ENCODE data around the gene IRX2.

IRX2 gene

GRCh38 chr5:2748179-2748860, 3.2 kb downstream of the IRX2 start:
- Histone ChIP-seq H3K36me3 (ENCODE audit: insufficient read depth, low read length) (peaks cover 58% of the 10 kb centered on the region), H3K27ac (ENCODE audit: low read depth, low read length) (no peak overlapping the region), H3K4me1 (ENCODE audit: insufficient read depth, low read length) (peaks cover 41% of the 10 kb centered on the region), H3K9me3 (ENCODE audit: insufficient read depth, low read depth, low read length) (no peaks in the 10 kb centered on the region), H3K4me3 (ENCODE audit: low read length) (peak overlapping the region; percentile 14; the same call in 1 of the 2 replicates), H3K27me3 (ENCODE audit: insufficient read depth, low read length) (peaks cover 43% of the 10 kb centered on the region), H3K9ac (ENCODE audit: low read depth, low read length) (no peak overlapping the region)
- 94% methylated on average over 86 of the region's 86 CpGs for WGBS

- Histone ChIP-seq H3K9ac (ENCODE audit: low read depth, low read length) (no peak overlapping the region), H3K9me3 (ENCODE audit: insufficient read depth, low read depth, low read length) (no peaks in the 10 kb centered on the region), H3K4me1 (ENCODE audit: insufficient read depth, low read length) (peaks cover 45% of the 10 kb centered on the region), H3K36me3 (ENCODE audit: insufficient read depth, low read length) (peaks cover 61% of the 10 kb centered on the region), H3K4me3 (ENCODE audit: low read length) (peak overlapping the region; percentile 14), H3K27me3 (ENCODE audit: insufficient read depth, low read length) (peaks cover 43% of the 10 kb centered on the region), H3K27ac (ENCODE audit: low read depth, low read length) (no peak overlapping the region; the same call in 1 of the 2 replicates)
- 90% methylated on average over 26 of the region's 26 CpGs for WGBS
Measured at GRCh38 chr5:2747363-2748162, 3.9 kb downstream of the IRX2 start.

- no peak overlapping the region for H3K4me3 ChIP-seq (ENCODE audit: low read length)
- peaks cover 47% of the 10 kb centered on the region for H3K27me3 ChIP-seq (ENCODE audit: insufficient read depth, low read length)
- no peak overlapping the region for H3K9ac ChIP-seq (ENCODE audit: low read depth, low read length)
- no peak overlapping the region for H3K27ac ChIP-seq (ENCODE audit: low read depth, low read length)
- H3K4me1 ChIP-seq (ENCODE audit: insufficient read depth, low read length), result peaks cover 46% of the 10 kb centered on the region
- 84% methylated on average over 3 of the region's 3 CpGs for WGBS
- H3K36me3 ChIP-seq (ENCODE audit: insufficient read depth, low read length), result peaks cover 66% of the 10 kb centered on the region
- H3K9me3 ChIP-seq (ENCODE audit: insufficient read depth, low read depth, low read length), result no peaks in the 10 kb centered on the region
Measured at GRCh38 chr5:2746561-2747032, 4.9 kb downstream of the IRX2 start.

DNA sequence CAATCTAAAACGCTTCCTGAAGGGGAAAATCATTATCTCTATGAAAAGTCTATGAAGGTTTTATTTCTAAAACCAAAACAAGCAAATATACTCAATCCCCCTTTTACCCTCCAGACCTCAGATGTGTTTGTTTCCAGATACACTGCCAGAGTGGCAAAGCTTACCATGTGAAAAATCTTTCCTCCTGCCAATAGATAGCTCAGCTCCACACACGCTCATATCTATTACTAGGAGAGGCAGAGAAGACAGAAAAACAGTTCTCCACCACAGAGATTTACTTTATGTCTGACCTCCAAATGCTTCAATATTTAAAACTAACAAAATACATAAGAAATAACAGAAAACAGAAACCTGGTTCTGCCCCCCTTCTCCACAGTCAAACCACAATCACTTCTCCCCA, 7.0 kb downstream of the IRX2 start:
- Histone ChIP-seq H3K4me3 (ENCODE audit: low read length) (no peak overlapping the region), H3K4me1 (ENCODE audit: insufficient read depth, low read length) (peaks cover 51% of the 10 kb centered on the region), H3K27ac (ENCODE audit: low read depth, low read length) (no peak overlapping the region), H3K9me3 (ENCODE audit: insufficient read depth, low read depth, low read length) (no peaks in the 10 kb centered on the region), H3K36me3 (ENCODE audit: insufficient read depth, low read length) (peaks cover 65% of the 10 kb centered on the region), H3K27me3 (ENCODE audit: insufficient read depth, low read length) (peaks cover 63% of the 10 kb centered on the region), H3K9ac (ENCODE audit: low read depth, low read length) (no peak overlapping the region)
- WGBS, result 85% methylated on average over 1 of the region's 2 CpGs

GRCh38 chr5:2742921-2743679, 8.4 kb downstream of the IRX2 start:
- H3K9ac ChIP-seq (ENCODE audit: low read depth, low read length), result no peak overlapping the region
- H3K9me3 ChIP-seq (ENCODE audit: insufficient read depth, low read depth, low read length), result no peaks in the 10 kb centered on the region
- peak overlapping the region; percentile 34 for H3K4me3 ChIP-seq (ENCODE audit: low read length)
- WGBS, result 60% methylated on average over 50 of the region's 55 CpGs
- H3K36me3 ChIP-seq (ENCODE audit: insufficient read depth, low read length), result peaks cover 53% of the 10 kb centered on the region
- no peak overlapping the region; the same call in 1 of the 2 replicates for H3K27ac ChIP-seq (ENCODE audit: low read depth, low read length)
- peaks cover 72% of the 10 kb centered on the region for H3K27me3 ChIP-seq (ENCODE audit: insufficient read depth, low read length)
- H3K4me1 ChIP-seq (ENCODE audit: insufficient read depth, low read length), result peaks cover 52% of the 10 kb centered on the region

DNA sequence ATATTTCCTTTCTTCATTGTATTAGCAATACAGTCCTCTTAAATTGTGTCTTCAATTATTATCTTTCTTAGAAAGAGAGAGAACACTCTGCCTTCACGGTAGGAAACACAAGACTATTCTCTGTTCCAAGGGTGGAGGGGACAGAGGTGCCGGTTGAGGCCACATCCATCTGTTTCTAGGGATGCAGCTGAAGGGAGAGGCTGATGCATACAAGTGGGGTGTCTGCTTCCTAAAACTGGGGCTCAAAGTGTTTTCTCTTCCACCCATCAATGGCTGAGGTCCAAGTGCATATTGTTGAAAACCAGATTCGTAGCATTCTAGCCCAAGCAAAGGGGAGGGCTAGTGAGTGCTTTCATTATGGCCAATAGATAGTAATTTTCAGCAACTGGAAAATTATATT, 9.5 kb downstream of the IRX2 start:
- peaks cover 46% of the 10 kb centered on the region for H3K4me1 ChIP-seq (ENCODE audit: insufficient read depth, low read length)

DNA sequence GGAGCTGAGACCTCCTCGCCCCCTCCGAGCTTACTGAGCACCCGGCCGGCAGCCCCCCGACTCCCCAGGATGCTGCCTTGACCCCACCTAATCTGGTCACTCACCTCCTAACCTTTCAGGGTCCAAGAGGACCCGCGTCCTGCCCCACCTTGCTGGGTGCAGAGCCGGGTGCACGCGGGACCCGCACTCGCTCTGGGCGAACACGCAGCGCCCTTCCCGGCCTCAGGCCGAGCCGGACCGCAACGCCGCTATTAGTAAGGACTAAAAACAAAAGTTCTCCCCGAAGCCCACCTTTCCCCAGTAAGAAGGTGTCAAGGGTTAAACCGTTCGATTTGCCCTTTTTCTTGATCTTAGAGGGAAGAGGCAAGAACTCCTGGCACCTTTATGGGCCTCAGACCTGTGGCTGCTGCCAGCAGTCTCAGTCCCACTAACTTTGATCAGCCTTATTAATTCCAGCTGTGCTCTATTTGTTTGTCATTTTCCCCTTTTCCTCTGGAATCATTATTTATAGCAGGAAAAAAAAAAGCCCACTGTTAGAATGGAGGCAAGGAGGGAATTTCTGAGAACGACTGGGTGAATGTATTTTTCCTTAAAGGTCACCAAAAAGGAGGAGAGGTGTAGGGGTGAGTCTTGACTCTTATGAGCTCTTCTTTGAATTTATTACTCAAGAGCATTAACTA, 10.5 kb downstream of the IRX2 start:
- H3K27ac ChIP-seq (ENCODE audit: low read depth, low read length), result no peak overlapping the region; the same call in 1 of the 2 replicates
- peaks cover 41% of the 10 kb centered on the region for H3K4me1 ChIP-seq (ENCODE audit: insufficient read depth, low read length)
- H3K27me3 ChIP-seq (ENCODE audit: insufficient read depth, low read length), result peaks cover 87% of the 10 kb centered on the region
- H3K4me3 ChIP-seq (ENCODE audit: low read length), result peak overlapping the region; percentile 50; the same call in 1 of the 2 replicates
- no peak overlapping the region for H3K9ac ChIP-seq (ENCODE audit: low read depth, low read length)
- WGBS, result 20% methylated on average over 25 of the region's 25 CpGs
- peaks cover 32% of the 10 kb centered on the region for H3K36me3 ChIP-seq (ENCODE audit: insufficient read depth, low read length)
- H3K9me3 ChIP-seq (ENCODE audit: insufficient read depth, low read depth, low read length), result no peaks in the 10 kb centered on the region

More for the DNA sequence above, 9.5 kb downstream of the IRX2 start:
- Histone ChIP-seq H3K36me3 (ENCODE audit: insufficient read depth, low read length) (peaks cover 42% of the 10 kb centered on the region), H3K4me3 (ENCODE audit: low read length) (no peak overlapping the region), H3K27me3 (ENCODE audit: insufficient read depth, low read length) (peaks cover 84% of the 10 kb centered on the region), H3K27ac (ENCODE audit: low read depth, low read length) (no peak overlapping the region), H3K9me3 (ENCODE audit: insufficient read depth, low read depth, low read length) (no peaks in the 10 kb centered on the region), H3K9ac (ENCODE audit: low read depth, low read length) (no peak overlapping the region)
- 60% methylated on average over 3 of the region's 3 CpGs for WGBS

DNA sequence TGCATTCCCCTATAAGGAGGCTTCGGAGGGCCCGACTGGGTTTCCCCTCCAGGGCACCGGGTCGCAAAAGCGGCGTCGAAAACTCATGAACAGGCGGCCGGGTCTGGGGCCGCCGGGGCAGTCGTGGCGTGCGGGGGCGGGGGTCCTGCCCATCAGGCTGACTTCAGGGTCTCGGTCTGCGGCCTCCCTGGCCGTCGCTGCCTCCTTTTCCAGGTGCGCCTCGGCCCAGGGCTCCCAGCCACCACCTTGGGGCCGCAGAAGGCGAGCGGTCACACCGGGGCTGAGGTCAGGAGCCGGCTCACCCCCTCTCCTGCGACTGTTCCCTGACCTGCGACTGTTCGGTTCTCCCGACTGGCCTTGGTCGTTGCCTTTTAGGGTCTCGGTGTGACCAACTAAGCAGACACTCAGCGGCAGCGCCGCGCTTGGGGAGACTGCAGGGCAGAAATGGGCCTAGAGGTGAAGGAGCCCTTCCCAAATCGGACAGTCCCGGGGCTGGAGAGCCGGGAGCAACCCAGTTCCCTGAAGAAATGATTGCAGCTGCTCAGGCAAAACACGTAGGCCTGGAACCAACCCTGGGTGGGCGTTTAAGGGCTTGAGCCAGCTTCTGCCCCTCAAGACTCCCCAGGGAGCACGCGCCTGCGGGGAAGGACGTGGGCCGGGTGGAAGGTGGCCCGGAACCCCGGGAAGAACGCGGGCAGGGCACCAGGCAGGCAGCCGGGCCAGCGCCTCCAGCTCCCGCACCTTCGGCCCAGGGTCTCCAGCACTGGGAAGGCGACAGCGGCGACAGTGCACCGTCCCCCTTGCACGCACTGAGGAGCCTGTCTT, 11.2 kb downstream of the IRX2 start:
- WGBS, result 9% methylated on average over 59 of the region's 59 CpGs
- peaks cover 86% of the 10 kb centered on the region for H3K27me3 ChIP-seq (ENCODE audit: insufficient read depth, low read length)

GRCh38 chr5:2739360-2740050, 12.0 kb downstream of the IRX2 start:
- 1% methylated on average over 68 of the region's 68 CpGs for WGBS
- Histone ChIP-seq H3K9ac (ENCODE audit: low read depth, low read length) (peak overlapping the region; percentile 56; the same call in 1 of the 2 replicates), H3K27me3 (ENCODE audit: insufficient read depth, low read length) (peaks cover 79% of the 10 kb centered on the region), H3K9me3 (ENCODE audit: insufficient read depth, low read depth, low read length) (no peaks in the 10 kb centered on the region), H3K36me3 (ENCODE audit: insufficient read depth, low read length) (peaks cover 17% of the 10 kb centered on the region), H3K4me1 (ENCODE audit: insufficient read depth, low read length) (peaks cover 27% of the 10 kb centered on the region), H3K27ac (ENCODE audit: low read depth, low read length) (no peak overlapping the region), H3K4me3 (ENCODE audit: low read length) (peak overlapping the region; percentile 50)

More for the DNA sequence above, 11.2 kb downstream of the IRX2 start:
- H3K4me3 ChIP-seq (ENCODE audit: low read length), result peak overlapping the region; percentile 50
- no peaks in the 10 kb centered on the region for H3K9me3 ChIP-seq (ENCODE audit: insufficient read depth, low read depth, low read length)
- H3K9ac ChIP-seq (ENCODE audit: low read depth, low read length), result no peak overlapping the region
- H3K27ac ChIP-seq (ENCODE audit: low read depth, low read length), result no peak overlapping the region
- H3K4me1 ChIP-seq (ENCODE audit: insufficient read depth, low read length), result peaks cover 33% of the 10 kb centered on the region
- H3K36me3 ChIP-seq (ENCODE audit: insufficient read depth, low read length), result peaks cover 25% of the 10 kb centered on the region
